Measurements from ENCODE around the gene PTCHD1. TPM values are rescaled to one million over a fixed set of nuclear protein-coding genes. Genes with fewer than 3 reads are reported as not detected.

The PTCHD1 gene
- total RNA-seq, 1 experiment from 2014 or later = not detected

GRCh38 chrX:23387550-23388184 lies 53.0 kb downstream of the PTCHD1 start:
- H3K4me1 ChIP-seq (ENCODE audit: control insufficient read depth in 1 of 2, insufficient read depth in 2 of 2, low read length in 2 of 2) = no peaks in the 10 kb centered on the region
- no TSS peak for BruUV-seq (replicated peaks)
- intact Hi-C loops (cut with micrococcal nuclease) = no loop called here
- no peak for DNase-seq (ENCODE audit: low read depth, low spot score)
- no peak overlapping the region for H3K9ac ChIP-seq (ENCODE audit: low read length)
- no peaks in the 10 kb centered on the region for H3K27me3 ChIP-seq (ENCODE audit: insufficient read depth, low read length)
- TF ChIP-seq MAX (IDR thresholded peaks at IDR 0.05) (no peak), CEBPB (IDR thresholded peaks at IDR 0.05; ENCODE audit: low read depth) (no peak), EGR1 (IDR thresholded peaks at IDR 0.05; ENCODE audit: low read depth) (no peak), ZBTB33 (IDR thresholded peaks at IDR 0.05; ENCODE audit: extremely low read depth, insufficient replicate concordance, low read length) (no peak), EZH2phosphoT487 (IDR thresholded peaks at IDR 0.05; ENCODE audit: borderline replicate concordance) (no peak), SIN3A (IDR thresholded peaks at IDR 0.05; ENCODE audit: low read depth) (no peak), FOSL1 (IDR thresholded peaks at IDR 0.05; ENCODE audit: low read depth) (no peak)
- TF ChIP-seq, protein P1, sequence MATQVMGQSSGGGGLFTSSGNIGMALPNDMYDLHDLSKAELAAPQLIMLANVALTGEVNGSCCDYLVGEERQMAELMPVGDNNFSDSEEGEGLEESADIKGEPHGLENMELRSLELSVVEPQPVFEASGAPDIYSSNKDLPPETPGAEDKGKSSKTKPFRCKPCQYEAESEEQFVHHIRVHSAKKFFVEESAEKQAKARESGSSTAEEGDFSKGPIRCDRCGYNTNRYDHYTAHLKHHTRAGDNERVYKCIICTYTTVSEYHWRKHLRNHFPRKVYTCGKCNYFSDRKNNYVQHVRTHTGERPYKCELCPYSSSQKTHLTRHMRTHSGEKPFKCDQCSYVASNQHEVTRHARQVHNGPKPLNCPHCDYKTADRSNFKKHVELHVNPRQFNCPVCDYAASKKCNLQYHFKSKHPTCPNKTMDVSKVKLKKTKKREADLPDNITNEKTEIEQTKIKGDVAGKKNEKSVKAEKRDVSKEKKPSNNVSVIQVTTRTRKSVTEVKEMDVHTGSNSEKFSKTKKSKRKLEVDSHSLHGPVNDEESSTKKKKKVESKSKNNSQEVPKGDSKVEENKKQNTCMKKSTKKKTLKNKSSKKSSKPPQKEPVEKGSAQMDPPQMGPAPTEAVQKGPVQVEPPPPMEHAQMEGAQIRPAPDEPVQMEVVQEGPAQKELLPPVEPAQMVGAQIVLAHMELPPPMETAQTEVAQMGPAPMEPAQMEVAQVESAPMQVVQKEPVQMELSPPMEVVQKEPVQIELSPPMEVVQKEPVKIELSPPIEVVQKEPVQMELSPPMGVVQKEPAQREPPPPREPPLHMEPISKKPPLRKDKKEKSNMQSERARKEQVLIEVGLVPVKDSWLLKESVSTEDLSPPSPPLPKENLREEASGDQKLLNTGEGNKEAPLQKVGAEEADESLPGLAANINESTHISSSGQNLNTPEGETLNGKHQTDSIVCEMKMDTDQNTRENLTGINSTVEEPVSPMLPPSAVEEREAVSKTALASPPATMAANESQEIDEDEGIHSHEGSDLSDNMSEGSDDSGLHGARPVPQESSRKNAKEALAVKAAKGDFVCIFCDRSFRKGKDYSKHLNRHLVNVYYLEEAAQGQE (IDR thresholded peaks at IDR 0.05; ENCODE audit: low read depth) = no peak
- H3K27ac ChIP-seq (ENCODE audit: low read depth, low read length) = no peak overlapping the region
- ATAC-seq = no peak
- no peak overlapping the region for H3K4me3 ChIP-seq (replicated peaks in 1 of 2; ENCODE audit: low read depth in 1 of 2, low read length in 2 of 2)
- ChIA-PET POLR2A (no interaction called here), CTCF (no interaction called here), RAD21 (ENCODE audit: low non-redundant PET in 1 of 2, low total read pairs in 2 of 2, uncharacterized antibody in 2 of 2, unreplicated experiment in 2 of 2) (no interaction called here)
- no peaks in the 10 kb centered on the region for H3K9me3 ChIP-seq (ENCODE audit: control insufficient read depth in 1 of 2, insufficient read depth in 1 of 2, low read depth in 1 of 2, low read length in 2 of 2)
- no peaks in the 10 kb centered on the region for H3K79me2 ChIP-seq (ENCODE audit: insufficient read depth, low read length)
- no peak overlapping the region for H3K4me2 ChIP-seq (ENCODE audit: low read length)
- H4K20me1 ChIP-seq (ENCODE audit: insufficient read depth) = no peaks in the 10 kb centered on the region
- H3K9me2 ChIP-seq (ENCODE audit: insufficient read depth) = no peaks in the 10 kb centered on the region
- no peaks in the 10 kb centered on the region for H3K36me3 ChIP-seq (ENCODE audit: control insufficient read depth in 1 of 2, insufficient read depth in 2 of 2, low read length in 2 of 2)
- no peak overlapping the region for H2AFZ ChIP-seq (ENCODE audit: low read depth, low read length, poor library complexity, severe bottlenecking)
